Gastrocnemius medialis (tissue), 4 donors: ENCODE measurements around the gene ALKAL2. TPM values are rescaled to one million over a fixed set of nuclear protein-coding genes. Genes with fewer than 3 reads are reported as not detected.

ENCODE experiments used
- ATAC-seq, 2 donors: fragments of 150-250 bp; one replicate each; pipeline ENCODE4 v1.9.1; 2016
- DNase-seq, 2 donors: peaks; one replicate each; pipeline ENCODE4 v3.0.0-alpha.2; 2019
- H3K27ac ChIP-seq, 4 donors: fragments of 200-600 bp; sonication (generic); 1 replicate in 1 of 4; 2 replicates in 3 of 4; pipeline ENCODE4 v1.5.1; 2016 to 2018; ENCODE audit warnings: mild to moderate bottlenecking in 2 of 4, moderate library complexity in 1 of 4
- H3K27me3 ChIP-seq, 3 donors: fragments of 200-600 bp; sonication (generic) in 2 of 3; 1 replicate in 1 of 3; 2 replicates in 2 of 3; pipeline versions ENCODE4 v1.5.1 to v1.6.0; 2016 to 2019; ENCODE audit warnings: mild to moderate bottlenecking in 1 of 3, moderate library complexity in 1 of 3
- H3K36me3 ChIP-seq, 2 donors: fragments of 200-600 bp; sonication (generic) in 1 of 2; one replicate each; pipeline ENCODE4 v1.5.1; 2017 to 2018
- H3K4me1 ChIP-seq, 2 donors: fragments of 200-600 bp; sonication (generic) in 1 of 2; one replicate each; pipeline ENCODE4 v1.5.1; 2016 to 2017; ENCODE audit warnings: mild to moderate bottlenecking in 2 of 2
- H3K4me3 ChIP-seq, 4 donors: fragments of 200-600 bp; sonication (generic) in 3 of 4; 1 replicate in 1 of 4; 2 replicates in 3 of 4; pipeline ENCODE4 v1.5.1; 2016 to 2019; ENCODE audit warnings: mild to moderate bottlenecking in 2 of 4
- H3K9me3 ChIP-seq, 3 donors: fragments of 200-600 bp; sonication (generic) in 2 of 3; 1 replicate in 1 of 3; 2 replicates in 2 of 3; pipeline ENCODE4 v1.5.1; 2016 to 2019
- CTCF ChIP-seq, 5 experiments: fragments of 450-650 bp in 3 of 5; fragments of 200-600 bp in 2 of 5; sonication (generic) in 2 of 5; IDR thresholded peaks in 4 of 5; conservative IDR thresholded peaks in 1 of 5; 1 replicate in 4 of 5; 2 replicates in 1 of 5; pipeline ENCODE4 v1.5.1; 2016 to 2019; ENCODE audit warnings: antibody characterized with exemption in 5 of 5, mild to moderate bottlenecking in 3 of 5, moderate library complexity in 3 of 5
- POLR2A ChIP-seq, 2 donors: fragments of 450-650 bp; IDR thresholded peaks; one replicate each; pipeline ENCODE4 v1.6.1; 2017; ENCODE audit warnings: antibody characterized with exemption in 2 of 2, mild to moderate bottlenecking in 2 of 2, moderate library complexity in 2 of 2
- in situ Hi-C, 4 donors: fragments of 200-750 bp; cut with MboI; loops; one replicate each; pipeline versions ENCODE4 v1.15.0 to v1.8.0; 2017; ENCODE audit warnings: low sequenced_read_pairs in 4 of 4
- intact Hi-C: fragments of 100-400 bp; cut with DNase I; formaldehyde crosslinking; loops from one replicate; pipeline ENCODE4 v1.15.1; 2023; ENCODE audit warnings: low total_unique reads
- total RNA-seq, 4 donors: library from RNA; depleted of rRNA; stranded (reverse); fragments of >200 nt; gene quantifications; one replicate each; pipeline versions ENCODE4 v1.1.0 to v1.2.3, GENCODE V29; 2016

The ALKAL2 gene
- total RNA-seq, 4 donors from 2014 or later, result not detected

GRCh38 chr2:270861-271260 is 17.0 kb downstream of the ALKAL2 start:
- in situ Hi-C loops (no loop called here), intact Hi-C loops (no loop called here)
- Histone ChIP-seq H3K4me3 (no peak overlapping the region), H3K9me3 (no peaks in the 10 kb centered on the region), H3K4me1 (peaks cover 19 to 31% of the 10 kb centered on the region in 2 donors), H3K36me3 (peaks cover 0 to 10% of the 10 kb centered on the region in 2 donors), H3K27ac (no peak overlapping the region), H3K27me3 (no peaks in the 10 kb centered on the region)
- TF ChIP-seq POLR2A (IDR thresholded peaks at IDR 0.05) (no peak), CTCF (IDR thresholded peaks at IDR 0.05 in 4 of 5, conservative IDR thresholded peaks at IDR 0.05 in 1 of 5) (no peak)
- DNase-seq (no peak), ATAC-seq (no peak)

- ATAC-seq (no peak), DNase-seq (no peak)
- Histone ChIP-seq H3K9me3 (no peaks in the 10 kb centered on the region), H3K4me1 (peaks cover 22 to 39% of the 10 kb centered on the region in 2 donors), H3K36me3 (peaks cover 0 to 10% of the 10 kb centered on the region in 2 donors), H3K27me3 (no peaks in the 10 kb centered on the region), H3K27ac (no peak overlapping the region), H3K4me3 (no peak overlapping the region)
- intact Hi-C loops, result no loop called here
- in situ Hi-C loops, result no loop called here
- TF ChIP-seq CTCF (IDR thresholded peaks at IDR 0.05 in 4 of 5, conservative IDR thresholded peaks at IDR 0.05 in 1 of 5) (no peak), POLR2A (IDR thresholded peaks at IDR 0.05) (no peak)
Measured at GRCh38 chr2:269356-270030, 18.4 kb downstream of the ALKAL2 start.

- H3K4me3 ChIP-seq, result no peak overlapping the region
- ATAC-seq (no peak), DNase-seq (no peak)
- peaks cover 25 to 47% of the 10 kb centered on the region in 2 donors for H3K4me1 ChIP-seq
- TF ChIP-seq POLR2A (IDR thresholded peaks at IDR 0.05), result no peak
- TF ChIP-seq CTCF (IDR thresholded peaks at IDR 0.05 in 4 of 5, conservative IDR thresholded peaks at IDR 0.05 in 1 of 5), result no peak
- H3K27ac ChIP-seq, result no peak overlapping the region
- H3K27me3 ChIP-seq, result no peaks in the 10 kb centered on the region
- peaks cover 0 to 8% of the 10 kb centered on the region in 2 donors for H3K36me3 ChIP-seq
- in situ Hi-C loops (no loop called here), intact Hi-C loops (no loop called here)
- no peaks in the 10 kb centered on the region for H3K9me3 ChIP-seq
Measured at GRCh38 chr2:268323-268722, 19.6 kb downstream of the ALKAL2 start.

GRCh38 chr2:264493-265468 is 23.1 kb downstream of the ALKAL2 start, which contains the start of gene ACP1:
ACP1 (plus strand) TSS chr2:264947; CDS start chr2:264965, 18 bp downstream.
- TF ChIP-seq POLR2A (IDR thresholded peaks at IDR 0.05) (peak; percentile 65 to 75), CTCF (IDR thresholded peaks at IDR 0.05 in 4 of 5, conservative IDR thresholded peaks at IDR 0.05 in 1 of 5) (no peak)
- ATAC-seq (peak; percentile 95 to 97), DNase-seq (peak; percentile 85 to 91)
- Histone ChIP-seq H3K4me1 (peaks cover 22 to 38% of the 10 kb centered on the region in 2 donors), H3K36me3 (no peaks in the 10 kb centered on the region), H3K4me3 (peak within 1 kb of the TSS; percentile 79 to 96 (median 91)), H3K9me3 (no peaks in the 10 kb centered on the region), H3K27me3 (no peaks in the 10 kb centered on the region), H3K27ac (peak within 1 kb of the TSS; percentile 80 to 86 (median 84))
- intact Hi-C loops, result loop anchor here (5.0 kb wide), 1 partner anchor 413 kb away; the partner anchor contains the start of gene TMEM18
- in situ Hi-C loops, result no loop called here
